HG03097 (cell line): ENCODE data around the gene NME7.
"Not testable (repeated sequence)": the region's sequence is repeated elsewhere in the genome, so short reads cannot be mapped to it uniquely, and the experiment has no call there.

Experiments
- ATAC-seq: cut with Tn5 transposase; IDR thresholded peaks from one replicate; pipeline ENCODE4 v1.9.1; 2021; ENCODE audit not compliant: unreplicated experiment, low FRiP score

The NME7 gene

DNA sequence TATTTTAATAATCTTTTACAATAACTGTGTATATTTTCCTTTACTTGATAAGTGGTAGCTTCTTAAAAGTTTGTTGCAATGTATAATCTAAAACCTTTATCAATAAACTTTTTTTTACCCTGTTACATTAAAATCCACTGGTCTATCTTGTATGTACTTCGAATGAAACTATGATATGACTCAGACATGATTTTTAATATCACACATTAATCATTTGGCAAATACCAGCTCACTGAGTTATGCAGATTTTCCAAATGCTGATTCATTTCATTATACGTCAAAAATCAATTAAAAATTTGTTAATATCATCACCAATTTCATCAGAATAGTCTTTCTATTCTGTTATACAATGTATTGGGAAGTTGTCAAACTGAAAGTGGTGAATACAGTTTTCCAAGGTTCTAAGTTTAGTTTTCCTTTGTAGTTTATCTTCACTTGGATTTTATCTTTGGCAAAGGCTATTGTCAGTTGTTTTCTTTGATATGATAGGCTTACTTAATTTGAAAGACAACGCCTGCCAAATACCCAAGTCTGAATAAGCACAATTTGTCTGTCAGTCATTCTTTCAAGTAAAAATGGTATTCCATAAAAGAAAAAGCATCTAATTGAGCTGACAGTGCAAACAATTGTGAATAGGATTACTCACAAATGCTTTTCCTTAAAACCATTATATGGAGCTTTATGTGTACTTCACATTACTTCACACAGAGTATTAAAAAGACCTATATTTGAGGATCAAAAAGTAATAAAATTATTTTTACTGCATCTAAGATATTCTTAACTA lies 127.0 kb downstream of the NME7 start:
- ATAC-seq: no peak

- no peak for ATAC-seq
Observed at GRCh38 chr1:169236880-169237279, 130.7 kb downstream of the NME7 start.

- no peak for ATAC-seq
Observed at GRCh38 chr1:169236143-169236542, 131.5 kb downstream of the NME7 start.

DNA sequence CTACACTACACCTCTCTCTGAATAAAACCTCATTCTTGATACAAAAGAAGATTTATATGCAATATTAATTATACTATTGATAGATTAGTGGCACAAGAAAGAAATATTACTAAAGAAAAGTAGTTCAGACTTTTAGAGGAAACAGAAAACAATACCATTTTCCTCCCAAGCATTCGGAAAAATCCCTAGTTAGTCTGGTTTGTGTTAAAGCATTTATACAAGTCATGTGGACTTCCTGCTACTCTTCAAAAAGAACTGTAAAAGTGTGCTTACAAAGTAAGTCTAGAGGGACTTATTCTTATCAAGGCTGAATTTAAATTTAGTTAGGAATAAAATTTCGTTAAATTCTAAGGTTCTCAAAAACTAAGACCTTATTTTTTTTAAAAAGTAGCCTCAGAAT lies 132.0 kb downstream of the NME7 start:
- no peak for ATAC-seq

GRCh38 chr1:169234780-169235179 lies 132.8 kb downstream of the NME7 start:
- no peak for ATAC-seq

DNA sequence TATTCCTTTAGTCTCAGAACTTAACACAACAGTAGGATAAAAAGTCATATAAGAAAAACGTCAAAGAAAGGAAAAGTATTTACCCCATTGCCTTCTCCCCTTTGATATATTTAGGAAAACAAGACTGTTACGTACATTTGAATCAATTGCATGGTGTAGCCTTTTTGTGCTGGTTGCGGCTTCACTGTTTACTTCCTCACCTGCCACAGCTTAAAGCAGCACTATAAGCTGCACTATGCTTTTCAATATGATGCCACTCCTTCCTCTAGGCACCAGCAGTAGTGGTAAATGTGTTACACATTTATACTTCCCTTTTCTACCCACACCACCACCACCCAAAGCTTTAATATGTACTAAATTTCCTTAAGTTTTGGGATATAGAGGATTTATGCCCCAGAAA lies 150.0 kb downstream of the NME7 start:
- ATAC-seq: no peak

GRCh38 chr1:169214598-169214997 lies 153.0 kb downstream of the NME7 start:
- ATAC-seq: no peak

DNA sequence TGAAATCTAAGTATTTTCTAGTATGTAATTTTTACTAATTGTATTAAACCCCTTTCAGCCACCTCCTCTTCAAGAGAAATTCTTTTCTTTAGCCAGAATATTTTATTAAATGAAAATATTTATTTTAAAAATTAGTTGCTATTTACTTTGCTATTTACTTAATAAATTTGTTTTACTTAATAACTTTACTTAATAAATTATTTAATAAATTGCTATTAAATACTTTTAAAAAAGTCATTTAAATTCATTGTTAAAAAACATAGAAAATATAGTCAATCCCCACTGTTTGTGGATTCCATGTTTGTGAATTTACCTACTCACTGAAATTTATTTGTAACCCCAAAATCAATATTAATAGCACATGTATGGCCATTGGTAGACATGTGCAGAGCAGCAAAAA lies 155.5 kb downstream of the NME7 start:
- no peak for ATAC-seq

GRCh38 chr1:169207797-169208520 lies 159.6 kb downstream of the NME7 start:
- no peak for ATAC-seq

DNA sequence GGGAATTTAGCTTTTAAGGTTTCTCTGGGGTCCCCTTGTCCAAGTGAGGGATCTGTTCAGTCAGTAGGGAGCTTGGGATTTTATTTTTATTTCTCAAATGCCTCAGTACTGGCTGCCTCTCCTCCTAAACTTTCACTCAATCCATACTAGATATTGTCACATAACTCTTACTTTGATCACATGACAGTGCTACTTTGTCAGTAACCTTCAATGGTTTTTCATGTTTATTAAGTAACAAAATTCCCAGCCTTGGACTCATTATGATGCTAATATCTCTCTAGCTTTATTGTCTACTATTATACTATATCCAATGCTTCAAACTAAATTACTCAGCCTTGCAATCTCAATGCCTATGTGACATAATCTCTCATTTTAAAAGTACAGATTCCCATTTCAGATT lies 163.4 kb downstream of the NME7 start:
- ATAC-seq: no peak

DNA sequence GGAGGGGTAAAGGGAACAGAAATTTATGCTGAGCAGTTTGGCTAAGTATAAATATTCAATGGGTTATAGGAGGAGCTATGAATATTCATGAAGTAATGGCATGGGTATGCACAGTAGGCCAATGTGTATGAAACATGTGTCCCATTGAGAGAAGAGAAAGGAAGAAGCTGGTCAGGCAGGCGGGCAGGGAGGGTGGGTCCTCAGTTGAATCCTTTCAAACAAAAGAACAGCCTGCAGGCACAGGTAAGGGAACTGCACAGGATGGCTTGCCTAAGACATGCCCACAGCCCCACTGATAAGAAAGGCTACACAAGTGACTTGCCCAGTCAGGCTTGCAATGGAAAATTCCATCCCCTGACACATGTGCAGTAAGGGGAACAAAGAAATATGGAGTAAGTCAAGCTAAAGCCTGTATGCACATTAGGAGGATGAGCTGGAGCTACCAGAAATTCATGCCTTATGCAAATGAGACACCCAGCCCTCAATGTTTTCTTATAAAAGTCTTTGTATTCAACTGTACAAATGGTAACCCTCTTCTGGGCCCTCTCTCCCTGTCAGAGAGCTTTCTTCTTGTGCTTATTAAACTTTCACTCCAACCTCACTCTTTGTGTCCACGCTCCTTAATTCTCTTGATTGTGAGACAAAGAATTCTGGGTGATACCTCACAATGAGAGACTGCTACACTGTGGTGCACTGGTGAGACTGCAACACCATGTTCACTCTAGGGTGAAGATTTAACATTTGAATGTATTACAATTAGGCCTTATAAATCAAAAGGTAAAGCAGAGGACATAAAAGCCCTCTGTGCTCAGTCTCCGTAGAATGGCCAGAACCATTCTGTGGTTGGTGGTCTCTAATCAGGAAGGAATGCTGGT lies 164.6 kb downstream of the NME7 start:
- no peak for ATAC-seq

GRCh38 chr1:169201084-169201619 lies 166.4 kb downstream of the NME7 start:
- no peak for ATAC-seq

GRCh38 chr1:169200319-169200718 lies 167.3 kb downstream of the NME7 start:
- no peak for ATAC-seq

GRCh38 chr1:169196581-169196980 lies 171.0 kb downstream of the NME7 start:
- ATAC-seq: no peak

DNA sequence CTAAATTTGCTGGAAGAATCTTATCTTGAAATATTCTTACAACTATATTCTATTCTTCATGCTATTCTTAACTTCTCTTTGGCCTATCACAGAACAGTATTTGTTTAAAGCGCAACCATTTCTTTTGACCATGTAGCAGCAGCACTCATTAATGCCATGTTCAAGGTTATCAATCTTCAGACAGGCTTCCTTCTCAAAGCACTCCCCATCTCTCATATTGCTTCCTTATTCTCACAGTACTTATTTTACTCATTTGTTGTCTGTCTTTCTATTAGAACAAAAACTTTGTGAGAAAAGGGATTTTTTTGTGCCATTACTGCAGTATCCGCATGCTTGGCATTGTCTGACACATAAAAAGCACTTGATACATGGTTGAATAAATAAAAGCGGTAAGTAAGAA lies 171.4 kb downstream of the NME7 start:
- no peak for ATAC-seq

- no peak for ATAC-seq
Observed at GRCh38 chr1:169193191-169193850, 174.3 kb downstream of the NME7 start.

DNA sequence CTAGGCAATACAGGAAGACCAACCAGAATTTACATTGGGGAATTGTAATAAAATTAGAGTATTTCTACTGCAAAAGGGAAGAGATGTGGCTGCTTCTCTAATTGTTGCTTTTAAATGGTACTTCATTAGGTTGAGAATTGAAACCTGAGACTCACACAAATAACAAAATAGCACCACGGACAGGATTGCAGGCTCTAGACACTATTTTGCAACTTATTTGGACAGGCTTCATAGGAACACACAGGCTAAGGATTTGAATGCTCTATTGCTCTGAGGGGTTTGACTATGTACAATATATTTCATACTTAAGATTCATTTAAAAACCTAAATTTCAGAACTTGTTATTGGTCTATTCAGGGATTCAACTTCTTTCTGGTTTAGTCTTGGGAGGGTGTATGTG lies 181.5 kb downstream of the NME7 start:
- ATAC-seq: no peak

GRCh38 chr1:169184812-169185211 lies 182.8 kb downstream of the NME7 start:
- no peak for ATAC-seq

GRCh38 chr1:169180174-169180573 lies 187.4 kb downstream of the NME7 start:
- ATAC-seq: no peak

DNA sequence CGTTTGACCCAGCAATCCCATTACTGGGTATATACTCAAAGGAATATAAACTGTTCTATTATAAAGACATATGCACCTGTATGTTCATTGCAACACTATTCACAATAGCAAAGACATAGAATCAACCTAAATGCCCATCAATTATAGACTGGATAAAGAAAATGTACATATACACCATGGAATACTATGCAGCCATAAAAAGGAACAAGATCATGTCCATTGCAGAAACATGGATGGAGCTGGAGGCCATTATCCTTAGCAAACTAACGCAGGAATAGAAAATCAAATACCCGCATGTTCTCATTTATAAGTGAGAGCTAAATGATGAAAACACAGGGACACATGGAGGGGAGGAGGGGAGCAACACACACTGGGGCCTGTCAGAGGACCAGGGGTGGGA lies 188.2 kb downstream of the NME7 start:
- not testable (repeated sequence) for ATAC-seq
